ENCODE measurements around the gene CLCN2.
A peak's percentile ranks its signal among the peaks of the same experiment; 100 is the strongest.

CLCN2 gene

GRCh38 chr3:184380627-184381260 is 19.3 kb upstream of the CLCN2 start:
- no peak for DNase-seq

- peak; percentile 82 for DNase-seq
These were observed 18.8 kb upstream of the CLCN2 start for GRCh38 chr3:184380185-184380626.

- DNase-seq = peak; percentile 47
These were observed 18.2 kb upstream of the CLCN2 start, which contains the start of gene CHRD for GRCh38 chr3:184379358-184380184. Gene CHRD, plus strand, starts transcription at chr3:184380054. Its CDS starts 265 bp downstream, at chr3:184380319.

GRCh38 chr3:184378651-184379357 is 17.4 kb upstream of the CLCN2 start:
- DNase-seq = peak; percentile 77

DNA sequence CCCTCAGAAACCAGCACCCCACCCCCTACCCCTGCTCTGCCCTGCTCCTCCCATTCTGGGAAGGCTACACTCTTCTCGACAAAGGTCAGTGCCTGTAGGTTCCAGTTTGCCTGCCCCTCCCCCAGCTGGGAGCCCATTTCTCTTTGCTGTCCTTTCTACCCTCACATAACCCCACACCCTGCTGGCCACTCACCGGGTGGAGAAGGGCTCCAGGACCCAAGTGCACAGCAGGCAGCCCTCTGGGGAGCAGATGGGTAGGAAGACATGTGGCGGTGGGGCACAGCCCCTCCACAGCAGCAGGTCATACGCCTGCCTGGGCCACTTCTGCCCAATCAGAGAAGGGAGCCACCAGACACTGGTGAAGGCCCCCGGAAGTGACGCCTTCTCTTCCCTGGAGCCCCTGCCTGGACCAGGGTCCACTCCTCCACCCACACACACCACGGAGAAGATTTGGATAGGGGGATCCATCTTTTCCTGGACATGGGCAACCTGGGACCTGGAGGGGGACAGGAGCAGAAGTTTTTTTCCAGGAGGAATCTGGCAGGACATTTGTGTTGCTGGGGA is 16.6 kb upstream of the CLCN2 start, which contains the start of gene THPO:
Gene THPO, minus strand, starts transcription at position 326 of the 564 bp plus-strand sequence. CDS start 1,948 bp downstream, outside the sequence.
- DNase-seq = peak; percentile 62

DNA sequence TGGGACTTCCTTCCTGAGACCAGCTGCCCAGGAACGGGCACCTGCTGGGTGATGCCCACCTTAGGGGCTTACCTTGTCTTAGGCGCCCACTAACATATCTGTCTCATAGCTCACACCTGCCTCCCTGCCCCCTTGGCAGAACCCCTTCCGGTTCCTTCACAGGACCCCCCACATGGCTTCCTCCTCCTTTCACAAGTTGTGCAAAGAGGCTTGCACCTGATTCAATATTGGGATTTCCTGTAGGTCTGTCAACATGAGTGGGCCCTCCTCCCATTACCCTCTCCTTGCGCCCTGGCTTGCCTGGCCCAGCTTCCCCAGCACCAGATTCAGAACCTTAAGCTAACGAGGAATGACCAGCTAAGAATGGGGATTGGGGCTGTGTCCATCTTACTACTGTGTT is 16.0 kb upstream of the CLCN2 start:
- no peak for DNase-seq

- peak; percentile 50 for DNase-seq
These were observed 14.5 kb upstream of the CLCN2 start for GRCh38 chr3:184375747-184376461.

- no peak for DNase-seq
These were observed 12.0 kb upstream of the CLCN2 start for GRCh38 chr3:184373422-184373821.

- peak; percentile 38 for DNase-seq
These were observed 11.5 kb upstream of the CLCN2 start for GRCh38 chr3:184372911-184373310.

GRCh38 chr3:184372296-184372821 is 11.0 kb upstream of the CLCN2 start:
- DNase-seq = no peak

GRCh38 chr3:184371570-184372018 is 10.2 kb upstream of the CLCN2 start:
- peak; percentile 94 for DNase-seq

GRCh38 chr3:184368586-184369183 is 7.3 kb upstream of the CLCN2 start:
- DNase-seq = no peak

DNA sequence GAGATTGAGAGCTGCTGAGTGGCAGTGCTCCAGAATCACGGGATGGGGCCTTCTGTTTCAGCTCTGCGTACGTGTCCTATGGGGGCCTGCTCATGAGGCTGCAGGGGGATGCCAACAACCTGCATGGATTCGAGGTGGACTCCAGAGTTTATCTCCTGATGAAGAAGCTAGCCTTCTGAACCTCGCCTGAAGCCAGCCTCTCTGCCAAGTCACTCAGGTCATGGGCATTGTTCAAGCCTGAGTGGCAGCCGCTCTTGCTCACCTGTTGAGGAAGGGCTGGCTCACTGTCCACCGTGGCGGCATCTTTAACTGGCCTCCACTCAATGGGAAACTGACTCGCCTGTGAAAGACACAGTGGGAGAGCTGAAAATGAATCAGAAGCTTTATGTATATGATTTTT is 6.7 kb upstream of the CLCN2 start:
- DNase-seq = no peak

- no peak for DNase-seq
These were observed 5.3 kb upstream of the CLCN2 start for GRCh38 chr3:184366619-184367289.

GRCh38 chr3:184362668-184363546 is 1.5 kb upstream of the CLCN2 start:
- peak; percentile 99 for DNase-seq

- peak; percentile 77 for DNase-seq
These were observed 695 bp upstream of the CLCN2 start for GRCh38 chr3:184361932-184362667.

- peak; percentile 69 for DNase-seq
These were observed 375 bp downstream of the CLCN2 start for GRCh38 chr3:184360929-184361531.

DNA sequence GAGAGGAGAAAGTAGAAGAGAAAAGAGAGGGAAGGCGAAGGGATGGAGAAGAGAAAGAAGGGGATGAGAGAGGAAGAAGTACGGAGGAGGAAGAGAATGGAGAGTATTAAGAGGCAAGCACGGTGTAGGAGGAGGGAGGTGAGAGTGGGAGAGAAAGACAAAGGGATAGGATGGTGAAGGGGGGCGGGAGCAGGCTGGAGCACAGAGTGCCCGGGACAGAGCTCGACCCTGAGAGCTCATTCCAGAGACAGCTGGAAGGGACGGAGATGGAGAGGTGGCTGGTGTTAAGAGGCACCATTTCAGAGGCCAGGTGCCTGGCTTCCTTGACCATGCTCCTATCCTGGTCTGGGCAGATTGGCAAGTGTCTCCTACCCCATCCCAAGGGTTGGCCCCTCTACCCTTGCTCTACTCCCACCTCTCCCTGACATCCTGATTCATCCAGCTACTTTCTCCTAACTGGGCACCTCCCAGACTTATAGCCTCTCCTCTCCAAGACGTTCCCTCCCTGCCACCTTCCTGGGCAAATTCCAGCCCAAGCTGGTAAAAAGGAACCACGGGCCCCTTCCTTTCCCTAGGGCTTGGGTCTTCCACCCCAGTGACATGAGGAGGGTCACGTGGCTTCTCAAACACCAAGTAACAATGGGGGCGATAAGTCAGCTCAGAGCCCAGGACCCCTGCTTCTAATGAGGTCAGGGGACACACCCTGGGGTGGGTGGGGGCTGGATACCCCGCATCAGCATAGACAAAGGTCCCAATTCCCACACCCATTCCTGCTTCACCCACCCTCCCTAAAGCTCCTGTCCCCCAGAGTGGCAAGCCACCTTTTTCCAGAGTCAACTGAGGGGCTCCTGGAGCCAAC is 1.1 kb downstream of the CLCN2 start:
- no peak for DNase-seq

All from islet precursor cell (in vitro differentiated cells).